Measurements from ENCODE around the gene CCDC61.

DNA sequence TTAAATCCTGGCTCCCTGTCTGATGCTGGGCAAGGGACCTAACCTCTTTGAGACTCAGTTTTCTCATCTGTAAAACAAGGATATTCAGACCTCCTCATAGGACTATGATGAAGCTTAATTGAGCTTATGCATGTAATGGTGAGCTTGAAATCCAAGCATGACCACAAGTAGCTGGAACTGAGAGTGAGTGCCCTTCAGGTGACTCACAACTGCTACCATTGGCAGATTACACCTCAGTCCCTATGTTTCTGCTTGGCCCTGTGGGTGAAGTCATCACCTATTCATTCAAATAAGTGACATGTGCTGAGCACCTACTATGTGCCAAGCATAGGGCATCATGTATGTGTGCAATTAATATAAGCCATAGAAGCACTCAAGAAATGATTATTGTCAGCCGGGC is 47.3 kb upstream of the CCDC61 start:
- TF ChIP-seq, protein P1, sequence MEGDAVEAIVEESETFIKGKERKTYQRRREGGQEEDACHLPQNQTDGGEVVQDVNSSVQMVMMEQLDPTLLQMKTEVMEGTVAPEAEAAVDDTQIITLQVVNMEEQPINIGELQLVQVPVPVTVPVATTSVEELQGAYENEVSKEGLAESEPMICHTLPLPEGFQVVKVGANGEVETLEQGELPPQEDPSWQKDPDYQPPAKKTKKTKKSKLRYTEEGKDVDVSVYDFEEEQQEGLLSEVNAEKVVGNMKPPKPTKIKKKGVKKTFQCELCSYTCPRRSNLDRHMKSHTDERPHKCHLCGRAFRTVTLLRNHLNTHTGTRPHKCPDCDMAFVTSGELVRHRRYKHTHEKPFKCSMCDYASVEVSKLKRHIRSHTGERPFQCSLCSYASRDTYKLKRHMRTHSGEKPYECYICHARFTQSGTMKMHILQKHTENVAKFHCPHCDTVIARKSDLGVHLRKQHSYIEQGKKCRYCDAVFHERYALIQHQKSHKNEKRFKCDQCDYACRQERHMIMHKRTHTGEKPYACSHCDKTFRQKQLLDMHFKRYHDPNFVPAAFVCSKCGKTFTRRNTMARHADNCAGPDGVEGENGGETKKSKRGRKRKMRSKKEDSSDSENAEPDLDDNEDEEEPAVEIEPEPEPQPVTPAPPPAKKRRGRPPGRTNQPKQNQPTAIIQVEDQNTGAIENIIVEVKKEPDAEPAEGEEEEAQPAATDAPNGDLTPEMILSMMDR (IDR thresholded peaks at IDR 0.05): no peak
- TF ChIP-seq POLR2A (IDR thresholded peaks at IDR 0.05): no peak
